ENCODE results near the gene MYO3A. TPM values are rescaled to one million over a fixed set of nuclear protein-coding genes. Genes with fewer than 3 reads are reported as not detected.

Gene MYO3A
- total RNA-seq, 4 donors from 2014 or later: 0.12 to 0.33 (median 0.13) TPM; not detected in 1

- ATAC-seq (no peak), DNase-seq (no peak)
- Histone ChIP-seq H3K4me3 (no peak overlapping the region), H3K9me3 (no peaks in the 10 kb centered on the region), H3K36me3 (no peaks in the 10 kb centered on the region), H3K27ac (no peak overlapping the region), H3K27me3 (peaks cover 32 to 41% (median 40%) of the 10 kb centered on the region in 3 donors), H3K4me1 (no peaks in the 10 kb centered on the region)
- intact Hi-C loops (cut with DNase I; ENCODE audit: low total_unique reads) (no loop called here), in situ Hi-C loops (cut with MboI; ENCODE audit: low sequenced_read_pairs in 4 of 4) (no loop called here)
- TF ChIP-seq POLR2A (IDR thresholded peaks at IDR 0.05) (no peak), CTCF (IDR thresholded peaks at IDR 0.05 in 4 of 5, conservative IDR thresholded peaks at IDR 0.05 in 1 of 5) (no peak)
Observed at GRCh38 chr10:26221541-26221940, 287.5 kb downstream of the MYO3A start.

GRCh38 chr10:26222563-26222962 is 288.5 kb downstream of the MYO3A start:
- in situ Hi-C loops (cut with MboI; ENCODE audit: low sequenced_read_pairs in 4 of 4) (no loop called here), intact Hi-C loops (cut with DNase I; ENCODE audit: low total_unique reads) (no loop called here)
- no peak for ATAC-seq
- Histone ChIP-seq H3K4me1 (no peaks in the 10 kb centered on the region), H3K36me3 (no peaks in the 10 kb centered on the region), H3K27me3 (peaks cover 22 to 31% (median 30%) of the 10 kb centered on the region in 3 donors), H3K27ac (no peak overlapping the region), H3K9me3 (no peaks in the 10 kb centered on the region), H3K4me3 (no peak overlapping the region)
- TF ChIP-seq POLR2A (IDR thresholded peaks at IDR 0.05) (no peak), CTCF (IDR thresholded peaks at IDR 0.05 in 4 of 5, conservative IDR thresholded peaks at IDR 0.05 in 1 of 5) (no peak)
- no peak for DNase-seq

- H3K9me3 ChIP-seq: no peaks in the 10 kb centered on the region
- H3K4me3 ChIP-seq: no peak overlapping the region
- DNase-seq: no peak
- TF ChIP-seq POLR2A (IDR thresholded peaks at IDR 0.05): no peak
- no peak for TF ChIP-seq CTCF (IDR thresholded peaks at IDR 0.05 in 4 of 5, conservative IDR thresholded peaks at IDR 0.05 in 1 of 5)
- no peak for ATAC-seq
- no peak overlapping the region for H3K27ac ChIP-seq
- intact Hi-C loops (cut with DNase I; ENCODE audit: low total_unique reads) (no loop called here), in situ Hi-C loops (cut with MboI; ENCODE audit: low sequenced_read_pairs in 4 of 4) (no loop called here)
- H3K27me3 ChIP-seq: peaks cover 4 to 7% (median 4%) of the 10 kb centered on the region in 3 donors
- H3K4me1 ChIP-seq: no peaks in the 10 kb centered on the region
- no peaks in the 10 kb centered on the region for H3K36me3 ChIP-seq
Observed at GRCh38 chr10:26225322-26225721, 291.3 kb downstream of the MYO3A start.

GRCh38 chr10:26227786-26228185 is 293.8 kb downstream of the MYO3A start:
- Histone ChIP-seq H3K4me3 (no peak overlapping the region), H3K36me3 (no peaks in the 10 kb centered on the region), H3K27ac (no peak overlapping the region), H3K27me3 (no peaks in the 10 kb centered on the region), H3K4me1 (no peaks in the 10 kb centered on the region), H3K9me3 (no peaks in the 10 kb centered on the region)
- in situ Hi-C loops (cut with MboI; ENCODE audit: low sequenced_read_pairs in 4 of 4) (no loop called here), intact Hi-C loops (cut with DNase I; ENCODE audit: low total_unique reads) (no loop called here)
- TF ChIP-seq CTCF (IDR thresholded peaks at IDR 0.05 in 4 of 5, conservative IDR thresholded peaks at IDR 0.05 in 1 of 5): no peak
- no peak for TF ChIP-seq POLR2A (IDR thresholded peaks at IDR 0.05)
- DNase-seq (no peak), ATAC-seq (no peak)

- ATAC-seq (no peak), DNase-seq (no peak)
- intact Hi-C loops (cut with DNase I; ENCODE audit: low total_unique reads): no loop called here
- H3K4me3 ChIP-seq: no peak overlapping the region
- H3K9me3 ChIP-seq: no peaks in the 10 kb centered on the region
- TF ChIP-seq POLR2A (IDR thresholded peaks at IDR 0.05) (no peak), CTCF (IDR thresholded peaks at IDR 0.05 in 4 of 5, conservative IDR thresholded peaks at IDR 0.05 in 1 of 5) (no peak)
- H3K4me1 ChIP-seq: no peaks in the 10 kb centered on the region
- no peaks in the 10 kb centered on the region for H3K36me3 ChIP-seq
- in situ Hi-C loops (cut with MboI; ENCODE audit: low sequenced_read_pairs in 4 of 4): no loop called here
- H3K27ac ChIP-seq: no peak overlapping the region
- no peaks in the 10 kb centered on the region for H3K27me3 ChIP-seq
Observed at GRCh38 chr10:26232174-26232573, 298.1 kb downstream of the MYO3A start.

Data from gastrocnemius medialis (tissue), 4 donors.